Measurements from ENCODE around the gene PPME1.

The PPME1 gene

GRCh38 chr11:74226907-74227306 is 55.8 kb downstream of the PPME1 start:
- DNase-seq (ENCODE audit: low read depth): no peak

DNA sequence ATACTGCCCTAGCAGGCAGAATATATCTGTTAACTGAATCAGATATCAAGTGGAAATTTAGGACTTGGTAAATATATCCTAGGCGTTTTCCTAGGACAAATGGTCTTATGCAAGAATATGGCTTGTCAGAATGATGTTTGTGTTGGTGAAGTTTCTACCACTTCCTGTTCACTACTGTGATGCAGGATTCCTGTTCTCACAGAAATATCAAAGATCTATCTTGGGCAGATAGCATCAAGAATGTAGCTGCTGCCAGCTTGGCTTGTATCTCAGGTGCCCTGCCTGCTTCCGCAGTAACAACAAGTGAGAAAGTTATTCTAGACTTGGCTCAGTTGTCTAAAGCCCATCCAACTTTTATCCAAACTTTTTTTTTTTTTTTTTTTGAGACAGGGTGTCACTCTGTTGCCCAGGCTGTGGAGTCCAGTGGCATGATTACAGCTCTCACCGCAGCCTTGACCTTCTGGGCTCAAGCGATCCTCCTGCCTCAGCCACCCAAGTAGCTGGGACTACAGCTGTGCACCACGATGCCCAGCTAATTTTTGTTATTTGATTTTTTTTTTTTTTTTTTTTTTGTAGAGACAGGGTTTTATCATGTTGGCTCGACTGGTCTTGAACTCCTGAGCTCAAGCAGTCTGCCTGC is 61.3 kb downstream of the PPME1 start:
- no peak for DNase-seq (ENCODE audit: low read depth)

DNA sequence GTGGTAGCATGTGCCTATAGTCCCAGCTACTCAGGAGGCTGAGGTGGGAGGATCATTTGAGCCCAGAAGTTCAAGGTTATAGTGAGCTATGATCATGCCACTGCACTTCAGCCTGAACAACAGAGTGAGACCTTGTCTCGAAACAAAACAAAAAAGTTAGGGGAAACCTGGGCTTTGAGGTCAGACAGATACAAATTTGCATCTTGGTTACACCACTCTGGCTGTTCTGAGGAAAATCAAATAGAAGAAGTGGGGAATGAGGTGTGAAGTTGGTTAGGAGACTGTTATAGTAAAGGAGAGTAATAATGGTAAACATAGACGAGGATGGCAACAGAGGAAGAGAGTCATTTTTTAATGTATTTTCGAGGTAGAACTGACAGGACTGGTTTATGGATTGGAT is 62.6 kb downstream of the PPME1 start:
- no peak for DNase-seq (ENCODE audit: low read depth)

- DNase-seq (ENCODE audit: low read depth): no peak
Observed at GRCh38 chr11:74235121-74235520, 64.0 kb downstream of the PPME1 start.

DNA sequence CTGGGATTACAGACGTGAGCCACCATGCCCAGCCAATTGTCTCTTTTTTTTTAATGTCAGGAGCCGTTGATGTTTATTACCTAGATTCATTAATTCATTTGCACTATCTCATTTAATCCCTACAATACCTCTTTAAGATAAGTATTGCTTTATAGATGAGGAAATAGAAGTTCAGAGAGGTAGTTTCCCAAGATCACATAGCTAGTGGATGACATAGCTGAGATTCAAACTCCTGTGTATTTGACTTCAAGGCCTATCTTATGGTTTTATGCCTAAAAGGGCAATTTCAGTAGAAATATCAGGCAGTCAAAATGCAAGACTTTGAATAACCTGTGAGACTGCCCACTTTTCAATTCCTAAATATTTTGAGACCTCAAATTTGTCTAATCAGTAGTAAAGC is 66.5 kb downstream of the PPME1 start:
- no peak for DNase-seq (ENCODE audit: low read depth)

- no peak for DNase-seq (ENCODE audit: low read depth)
Observed at GRCh38 chr11:74238243-74238642, 67.2 kb downstream of the PPME1 start.

- no peak for DNase-seq (ENCODE audit: low read depth)
Observed at GRCh38 chr11:74248469-74248868, 77.4 kb downstream of the PPME1 start.

DNA sequence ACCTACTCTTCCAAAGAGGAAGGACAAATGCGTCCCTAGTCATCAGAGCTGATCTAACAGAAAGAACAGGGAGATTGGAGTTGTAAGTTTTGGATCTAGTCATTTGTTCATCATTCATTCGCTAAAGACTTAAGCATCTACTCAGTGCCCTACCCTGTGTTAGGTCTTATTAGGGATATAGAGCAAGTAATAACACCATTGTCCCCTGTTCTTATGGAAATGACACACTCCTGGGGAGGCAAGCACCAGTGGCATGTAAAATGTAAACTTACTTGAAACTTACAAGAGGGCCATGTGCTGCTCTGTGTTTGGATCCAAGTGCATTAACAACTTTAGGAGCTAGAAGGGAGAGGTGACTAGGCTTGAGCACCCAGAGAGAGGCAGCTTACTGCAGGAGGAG is 78.4 kb downstream of the PPME1 start:
- no peak for DNase-seq (ENCODE audit: low read depth)

- no peak for DNase-seq (ENCODE audit: low read depth)
Observed at GRCh38 chr11:74253361-74253760, 82.3 kb downstream of the PPME1 start.

- DNase-seq (ENCODE audit: low read depth): peak; percentile 43
Observed at GRCh38 chr11:74255741-74256375, 84.8 kb downstream of the PPME1 start.

GRCh38 chr11:74256378-74257133 is 85.5 kb downstream of the PPME1 start:
- DNase-seq (ENCODE audit: low read depth): no peak

GRCh38 chr11:74257959-74258553 is 87.0 kb downstream of the PPME1 start:
- peak; percentile 61 for DNase-seq (ENCODE audit: low read depth)

- no peak for DNase-seq (ENCODE audit: low read depth)
Observed at GRCh38 chr11:74262725-74263124, 91.6 kb downstream of the PPME1 start.

GRCh38 chr11:74265256-74265655 is 94.2 kb downstream of the PPME1 start:
- no peak for DNase-seq (ENCODE audit: low read depth)

DNA sequence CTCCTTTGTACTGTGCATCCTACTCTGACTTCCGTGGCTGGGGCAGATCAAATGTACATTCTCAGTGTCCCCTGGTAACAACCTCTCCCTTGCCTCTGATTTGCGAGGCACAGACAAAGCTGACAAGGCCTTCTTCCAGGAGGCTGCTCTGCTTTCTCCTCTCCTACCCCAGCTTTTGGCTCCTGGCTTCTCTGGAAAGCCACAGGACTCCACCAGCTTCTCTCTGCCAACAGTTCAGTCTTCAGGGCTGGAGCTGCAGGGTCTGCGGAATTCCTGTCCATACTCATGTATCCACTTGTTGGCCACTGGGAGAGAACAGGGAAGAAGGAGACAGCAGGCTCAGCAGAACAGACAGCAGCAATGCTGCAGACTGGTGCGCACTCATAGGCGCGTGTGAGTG is 95.9 kb downstream of the PPME1 start:
- no peak for DNase-seq (ENCODE audit: low read depth)

GRCh38 chr11:74268456-74268855 is 97.4 kb downstream of the PPME1 start:
- DNase-seq (ENCODE audit: low read depth): no peak

DNA sequence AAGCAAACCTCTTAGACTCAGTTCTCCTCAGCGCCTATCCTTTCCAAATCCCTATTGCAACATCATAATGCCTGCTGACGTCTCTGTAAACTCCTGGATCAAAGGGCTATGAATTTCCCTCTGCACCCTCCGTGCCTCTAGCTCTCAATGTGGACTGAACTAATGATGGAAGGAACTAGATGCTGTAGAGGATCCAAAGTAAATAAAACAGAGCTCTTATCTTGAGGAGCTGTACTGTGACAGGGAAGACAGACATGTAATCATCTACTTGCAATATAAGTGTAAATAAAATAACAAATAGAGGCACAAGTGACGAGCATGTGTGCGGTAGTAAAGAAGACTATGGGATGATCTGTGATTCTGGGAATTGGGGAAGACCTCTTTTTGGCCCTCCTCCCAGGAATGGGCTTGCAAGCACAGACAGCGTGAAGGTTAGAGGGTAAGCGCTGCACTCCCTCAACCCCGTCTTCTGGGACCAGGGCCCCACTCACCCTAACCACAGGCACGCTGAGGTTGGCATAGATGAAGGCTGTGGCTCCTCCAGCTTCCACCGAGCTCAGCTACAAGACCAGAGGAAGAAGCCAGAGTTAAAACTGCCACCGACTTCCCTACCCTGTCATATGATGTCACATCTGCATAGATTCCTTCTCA is 98.2 kb downstream of the PPME1 start:
- DNase-seq (ENCODE audit: low read depth): peak; percentile 26

GRCh38 chr11:74272276-74272675 is 101.2 kb downstream of the PPME1 start:
- no peak for DNase-seq (ENCODE audit: low read depth)

- DNase-seq (ENCODE audit: low read depth): peak; percentile 37
Observed at GRCh38 chr11:74276581-74276980, 105.5 kb downstream of the PPME1 start.

GRCh38 chr11:74278103-74278502 is 107.0 kb downstream of the PPME1 start:
- DNase-seq (ENCODE audit: low read depth): no peak

- DNase-seq (ENCODE audit: low read depth): peak; percentile 92
Observed at GRCh38 chr11:74278721-74279161, 107.7 kb downstream of the PPME1 start.

- peak; percentile 25 for DNase-seq (ENCODE audit: low read depth)
Observed at GRCh38 chr11:74279256-74279655, 108.2 kb downstream of the PPME1 start.
